ENCODE measurements around the gene GRM4. TPM values are rescaled to one million over a fixed set of nuclear protein-coding genes. Genes with fewer than 3 reads are reported as not detected.

Gene GRM4
- total and polyA plus RNA-seq, 10 of the 15 experiments (the other 5 are each of a cell fraction or from before 2014, with no cell fraction given) = 0.01 to 0.31 (median 0.05) TPM; not detected in 2

GRCh38 chr6:33978412-33979150, 167.3 kb downstream of the GRM4 start:
- H3K27me3 ChIP-seq (replicated peaks in 1 of 2; ENCODE audit: control insufficient read depth in 2 of 2, insufficient read depth in 2 of 2, low read length in 1 of 2) = peaks cover 0 to 6% of the 10 kb centered on the region in 2 experiments; a peak in 3 of 4 replicates
- H3K4me1 ChIP-seq (ENCODE audit: control insufficient read depth, insufficient read depth, low read length) = no peaks in the 10 kb centered on the region
- no peak for FAIRE-seq
- intact Hi-C loops (cut with micrococcal nuclease; ENCODE audit: unreplicated experiment) = no loop called here
- in situ Hi-C loops (cut with MboI) = no loop called here
- no peaks in the 10 kb centered on the region for H3K9me3 ChIP-seq (replicated peaks; ENCODE audit: control insufficient read depth, insufficient read depth, low read length)
- ChIA-PET RAD21 (ENCODE audit: unreplicated experiment) (no interaction called here), CTCF (no interaction called here), POLR2A (no interaction called here), SMC1A (ENCODE audit: uncharacterized antibody, unreplicated experiment) (no interaction called here)
- H2AFZ ChIP-seq (ENCODE audit: control insufficient read depth, low read depth, low read length) = no peak overlapping the region
- no TSS peak for BruUV-seq (replicated peaks)
- no peaks in the 10 kb centered on the region for H3K79me2 ChIP-seq (ENCODE audit: control insufficient read depth, insufficient read depth, low read length)
- 37% methylated on average over 15 of the region's 16 CpGs for WGBS (ENCODE audit: insufficient coverage, insufficient replicate concordance, low lambda C conversion rate, missing lambda C conversion rate)
- no peak overlapping the region for H3K4me2 ChIP-seq (ENCODE audit: control insufficient read depth, insufficient read depth)
- DNase-seq (ENCODE audit: low read depth, low spot score) = no peak
- H3K27ac ChIP-seq (ENCODE audit: control insufficient read depth, insufficient read depth) = no peak overlapping the region
- H3K9ac ChIP-seq (ENCODE audit: control insufficient read depth, insufficient read depth, low read length) = no peak overlapping the region
- ATAC-seq = no peak
- 0 out of 2 replicates have a peak, but pooled peaks cover 3% of the 10 kb centered on the region for H4K20me1 ChIP-seq (ENCODE audit: control insufficient read depth, insufficient read depth)
- no peaks in the 10 kb centered on the region for H3K36me3 ChIP-seq (ENCODE audit: control insufficient read depth in 2 of 2, insufficient read depth in 2 of 2, low read length in 1 of 2)
- no peak overlapping the region for H3K4me3 ChIP-seq
- no peak for TF ChIP-seq ZBED1 (IDR thresholded peaks at IDR 0.05; ENCODE audit: borderline replicate concordance)

DNA sequence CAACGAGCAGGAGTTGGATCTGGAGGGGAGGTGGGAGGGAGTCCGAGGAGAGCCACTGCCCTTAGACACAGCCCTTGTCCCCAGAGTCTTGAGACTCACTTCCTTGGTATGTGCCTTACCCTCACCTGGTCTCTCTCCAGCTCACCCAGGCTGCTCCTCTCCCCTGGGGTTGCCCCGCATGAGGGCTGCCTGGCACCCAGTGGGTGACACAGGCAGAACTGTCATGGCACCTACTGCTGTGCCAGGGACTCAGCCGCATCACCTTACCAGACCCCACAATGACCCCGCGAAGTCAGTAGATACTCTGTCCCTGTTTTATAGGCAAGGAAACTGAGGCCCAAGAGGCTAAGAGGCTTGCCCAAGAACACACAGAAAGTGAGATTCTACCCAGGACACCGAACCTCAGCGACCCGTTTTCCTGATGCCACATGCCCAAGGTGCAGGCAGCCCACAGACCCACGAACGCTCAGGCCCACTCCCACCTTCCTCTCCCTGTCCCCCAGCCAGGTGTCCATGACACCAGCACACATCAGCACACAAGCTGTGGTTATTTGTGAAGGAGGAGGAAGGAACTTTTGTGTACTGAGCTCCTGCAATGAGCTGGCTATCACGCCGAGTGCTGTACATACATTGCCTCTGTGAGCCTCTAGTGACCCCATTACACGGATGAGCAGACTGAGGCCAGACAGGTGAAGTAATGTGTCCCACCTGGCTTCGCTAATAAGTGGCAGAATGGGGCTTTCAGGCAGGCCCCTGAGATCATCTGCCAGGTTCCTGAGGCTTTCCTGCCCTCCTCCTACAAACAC, 168.1 kb downstream of the GRM4 start:
- Histone ChIP-seq H3K9ac (ENCODE audit: control insufficient read depth, insufficient read depth, low read length) (no peak overlapping the region), H3K4me2 (ENCODE audit: control insufficient read depth, insufficient read depth) (no peak overlapping the region), H3K27ac (ENCODE audit: control insufficient read depth, insufficient read depth) (no peak overlapping the region), H3K27me3 (replicated peaks in 1 of 2; ENCODE audit: control insufficient read depth in 2 of 2, insufficient read depth in 2 of 2, low read length in 1 of 2) (peaks cover 0 to 6% of the 10 kb centered on the region in 2 experiments; a peak in 3 of 4 replicates), H3K79me2 (ENCODE audit: control insufficient read depth, insufficient read depth, low read length) (no peaks in the 10 kb centered on the region), H3K4me3 (no peak overlapping the region), H4K20me1 (ENCODE audit: control insufficient read depth, insufficient read depth) (0 out of 2 replicates have a peak, but pooled peaks cover 3% of the 10 kb centered on the region), H3K9me3 (replicated peaks; ENCODE audit: control insufficient read depth, insufficient read depth, low read length) (no peaks in the 10 kb centered on the region), H2AFZ (ENCODE audit: control insufficient read depth, low read depth, low read length) (no peak overlapping the region), H3K36me3 (ENCODE audit: control insufficient read depth in 2 of 2, insufficient read depth in 2 of 2, low read length in 1 of 2) (no peaks in the 10 kb centered on the region), H3K4me1 (ENCODE audit: control insufficient read depth, insufficient read depth, low read length) (no peaks in the 10 kb centered on the region)
- 18% methylated on average over 15 of the region's 15 CpGs for WGBS (ENCODE audit: insufficient coverage, insufficient replicate concordance, low lambda C conversion rate, missing lambda C conversion rate)
- DNase-seq (ENCODE audit: low read depth, low spot score) (no peak), FAIRE-seq (no peak), ATAC-seq (no peak)
- ChIA-PET CTCF (no interaction called here), POLR2A (no interaction called here), SMC1A (ENCODE audit: uncharacterized antibody, unreplicated experiment) (no interaction called here), RAD21 (ENCODE audit: unreplicated experiment) (no interaction called here)
- intact Hi-C loops (cut with micrococcal nuclease; ENCODE audit: unreplicated experiment) = no loop called here
- in situ Hi-C loops (cut with MboI) = no loop called here
- no TSS peak for BruUV-seq (replicated peaks)
- TF ChIP-seq KDM1A (IDR thresholded peaks at IDR 0.05; ENCODE audit: borderline replicate concordance) (no peak), NR2C1 (IDR thresholded peaks at IDR 0.05) (no peak), MTA3 (IDR thresholded peaks at IDR 0.05; ENCODE audit: borderline replicate concordance, low read length) (no peak), ATF2 (IDR thresholded peaks at IDR 0.05; ENCODE audit: low read length) (no peak), GATAD2B (conservative IDR thresholded peaks at IDR 0.05; ENCODE audit: low read depth) (no peak), TCF7 (IDR thresholded peaks at IDR 0.05; ENCODE audit: borderline replicate concordance) (no peak)
- TF ChIP-seq, protein P1, sequence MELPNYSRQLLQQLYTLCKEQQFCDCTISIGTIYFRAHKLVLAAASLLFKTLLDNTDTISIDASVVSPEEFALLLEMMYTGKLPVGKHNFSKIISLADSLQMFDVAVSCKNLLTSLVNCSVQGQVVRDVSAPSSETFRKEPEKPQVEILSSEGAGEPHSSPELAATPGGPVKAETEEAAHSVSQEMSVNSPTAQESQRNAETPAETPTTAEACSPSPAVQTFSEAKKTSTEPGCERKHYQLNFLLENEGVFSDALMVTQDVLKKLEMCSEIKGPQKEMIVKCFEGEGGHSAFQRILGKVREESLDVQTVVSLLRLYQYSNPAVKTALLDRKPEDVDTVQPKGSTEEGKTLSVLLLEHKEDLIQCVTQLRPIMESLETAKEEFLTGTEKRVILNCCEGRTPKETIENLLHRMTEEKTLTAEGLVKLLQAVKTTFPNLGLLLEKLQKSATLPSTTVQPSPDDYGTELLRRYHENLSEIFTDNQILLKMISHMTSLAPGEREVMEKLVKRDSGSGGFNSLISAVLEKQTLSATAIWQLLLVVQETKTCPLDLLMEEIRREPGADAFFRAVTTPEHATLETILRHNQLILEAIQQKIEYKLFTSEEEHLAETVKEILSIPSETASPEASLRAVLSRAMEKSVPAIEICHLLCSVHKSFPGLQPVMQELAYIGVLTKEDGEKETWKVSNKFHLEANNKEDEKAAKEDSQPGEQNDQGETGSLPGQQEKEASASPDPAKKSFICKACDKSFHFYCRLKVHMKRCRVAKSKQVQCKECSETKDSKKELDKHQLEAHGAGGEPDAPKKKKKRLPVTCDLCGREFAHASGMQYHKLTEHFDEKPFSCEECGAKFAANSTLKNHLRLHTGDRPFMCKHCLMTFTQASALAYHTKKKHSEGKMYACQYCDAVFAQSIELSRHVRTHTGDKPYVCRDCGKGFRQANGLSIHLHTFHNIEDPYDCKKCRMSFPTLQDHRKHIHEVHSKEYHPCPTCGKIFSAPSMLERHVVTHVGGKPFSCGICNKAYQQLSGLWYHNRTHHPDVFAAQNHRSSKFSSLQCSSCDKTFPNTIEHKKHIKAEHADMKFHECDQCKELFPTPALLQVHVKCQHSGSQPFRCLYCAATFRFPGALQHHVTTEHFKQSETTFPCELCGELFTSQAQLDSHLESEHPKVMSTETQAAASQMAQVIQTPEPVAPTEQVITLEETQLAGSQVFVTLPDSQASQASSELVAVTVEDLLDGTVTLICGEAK (IDR thresholded peaks at IDR 0.05; ENCODE audit: borderline replicate concordance) = no peak

All from GM12878 (cell line).